ENCODE data around the gene RSRC2.

Gene RSRC2

DNA sequence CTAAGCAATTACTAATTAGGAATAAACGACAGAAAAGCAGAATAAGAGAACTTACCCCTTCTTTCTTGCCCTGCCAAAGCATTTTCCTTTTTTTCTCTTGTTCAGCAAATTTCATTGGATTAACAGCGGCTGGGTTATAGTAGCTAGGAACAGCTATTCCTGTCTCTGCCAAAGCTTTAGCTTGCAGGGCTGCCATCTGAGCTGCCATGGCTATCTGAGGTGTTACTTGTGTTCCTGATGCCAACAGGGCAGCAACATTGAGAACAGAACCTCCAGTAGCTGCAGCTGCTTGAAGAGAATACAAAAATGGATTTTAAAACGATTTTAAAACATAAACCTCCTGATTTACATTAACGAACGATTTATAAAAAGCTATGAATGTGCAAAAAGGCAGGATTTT, 18.6 kb downstream of the RSRC2 start:
- Histone ChIP-seq H3K36me3 (ENCODE audit: low read depth) (peaks cover 100% of the 10 kb centered on the region), H3K27ac (ENCODE audit: poor library complexity, severe bottlenecking) (no peak overlapping the region), H3K4me3 (ENCODE audit: severe bottlenecking) (no peak overlapping the region), H3K4me1 (ENCODE audit: insufficient read depth, poor library complexity, severe bottlenecking) (no peaks in the 10 kb centered on the region), H3K9me3 (ENCODE audit: severe bottlenecking) (no peaks in the 10 kb centered on the region), H3K27me3 (ENCODE audit: insufficient read depth, poor library complexity, severe bottlenecking) (no peaks in the 10 kb centered on the region)
- TF ChIP-seq, protein P1, sequence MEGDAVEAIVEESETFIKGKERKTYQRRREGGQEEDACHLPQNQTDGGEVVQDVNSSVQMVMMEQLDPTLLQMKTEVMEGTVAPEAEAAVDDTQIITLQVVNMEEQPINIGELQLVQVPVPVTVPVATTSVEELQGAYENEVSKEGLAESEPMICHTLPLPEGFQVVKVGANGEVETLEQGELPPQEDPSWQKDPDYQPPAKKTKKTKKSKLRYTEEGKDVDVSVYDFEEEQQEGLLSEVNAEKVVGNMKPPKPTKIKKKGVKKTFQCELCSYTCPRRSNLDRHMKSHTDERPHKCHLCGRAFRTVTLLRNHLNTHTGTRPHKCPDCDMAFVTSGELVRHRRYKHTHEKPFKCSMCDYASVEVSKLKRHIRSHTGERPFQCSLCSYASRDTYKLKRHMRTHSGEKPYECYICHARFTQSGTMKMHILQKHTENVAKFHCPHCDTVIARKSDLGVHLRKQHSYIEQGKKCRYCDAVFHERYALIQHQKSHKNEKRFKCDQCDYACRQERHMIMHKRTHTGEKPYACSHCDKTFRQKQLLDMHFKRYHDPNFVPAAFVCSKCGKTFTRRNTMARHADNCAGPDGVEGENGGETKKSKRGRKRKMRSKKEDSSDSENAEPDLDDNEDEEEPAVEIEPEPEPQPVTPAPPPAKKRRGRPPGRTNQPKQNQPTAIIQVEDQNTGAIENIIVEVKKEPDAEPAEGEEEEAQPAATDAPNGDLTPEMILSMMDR (IDR thresholded peaks at IDR 0.05; ENCODE audit: poor library complexity, severe bottlenecking): no peak
- ATAC-seq (ENCODE audit: low read depth) (no peak), DNase-seq (ENCODE audit: low spot score) (no peak)

DNA sequence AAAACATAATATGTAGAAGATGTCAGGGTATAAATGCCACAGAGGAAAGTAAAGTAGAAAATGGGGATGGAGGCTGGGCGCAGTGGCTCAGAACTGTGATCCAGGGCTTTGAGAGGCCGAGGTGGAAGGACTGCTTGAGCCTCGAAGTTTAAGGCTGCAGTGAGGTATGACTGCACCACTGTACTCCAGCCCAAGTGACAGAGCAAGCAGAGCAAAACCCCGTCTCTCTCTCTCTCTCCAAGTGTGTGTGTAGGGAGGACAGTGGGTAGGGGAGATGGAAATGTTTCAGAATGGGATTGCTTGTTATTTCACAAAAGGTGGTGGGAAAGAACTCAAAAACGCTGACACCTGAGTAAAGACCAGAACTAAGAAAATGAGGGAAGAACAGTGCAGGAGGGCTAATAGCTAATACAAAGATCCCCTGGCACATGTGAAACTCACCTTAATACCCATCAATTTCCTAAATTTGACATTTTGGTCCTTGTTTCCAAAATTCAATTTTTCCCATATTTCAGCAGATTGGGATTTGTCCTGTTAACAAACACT, 20.3 kb downstream of the RSRC2 start:
- Histone ChIP-seq H3K27ac (ENCODE audit: poor library complexity, severe bottlenecking) (no peak overlapping the region), H3K4me1 (ENCODE audit: insufficient read depth, poor library complexity, severe bottlenecking) (no peaks in the 10 kb centered on the region), H3K9me3 (ENCODE audit: severe bottlenecking) (no peaks in the 10 kb centered on the region), H3K4me3 (ENCODE audit: severe bottlenecking) (no peak overlapping the region), H3K27me3 (ENCODE audit: insufficient read depth, poor library complexity, severe bottlenecking) (no peaks in the 10 kb centered on the region), H3K36me3 (ENCODE audit: low read depth) (peaks cover 85% of the 10 kb centered on the region)
- TF ChIP-seq, protein P1 (IDR thresholded peaks at IDR 0.05; ENCODE audit: poor library complexity, severe bottlenecking): no peak
- ATAC-seq (ENCODE audit: low read depth): no peak
- no peak for DNase-seq (ENCODE audit: low spot score)

DNA sequence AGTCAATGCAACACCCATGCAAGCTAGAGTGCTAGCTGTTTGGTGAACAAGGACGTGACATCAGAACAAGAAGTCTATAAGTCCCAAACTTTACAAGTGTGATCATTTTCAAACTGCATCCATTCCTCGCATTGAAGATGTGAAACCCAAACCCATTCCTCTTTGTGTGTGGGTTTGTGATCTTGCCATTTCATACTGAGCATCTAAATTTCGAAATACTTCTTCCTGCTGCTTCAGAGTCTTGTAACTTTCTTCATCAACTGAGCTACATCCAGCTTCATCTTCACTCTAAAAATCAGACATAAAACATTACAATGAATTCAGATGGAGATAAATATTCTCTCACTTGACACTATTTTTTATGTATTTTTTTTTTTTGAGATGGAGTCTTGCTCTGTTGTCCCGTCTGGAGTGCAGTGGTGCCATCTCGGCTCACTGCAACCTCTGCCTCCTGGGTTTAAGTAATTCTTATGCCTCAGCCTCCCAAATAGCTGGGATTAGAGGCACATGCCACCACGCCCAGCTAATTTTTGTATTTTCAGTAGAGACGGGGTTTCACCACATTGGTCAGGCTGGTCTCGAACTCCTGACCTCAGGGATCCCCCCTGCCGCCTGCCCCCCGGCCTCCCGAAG, 21.2 kb downstream of the RSRC2 start:
- TF ChIP-seq, protein P1 (IDR thresholded peaks at IDR 0.05; ENCODE audit: poor library complexity, severe bottlenecking): no peak
- Histone ChIP-seq H3K4me1 (ENCODE audit: insufficient read depth, poor library complexity, severe bottlenecking) (no peaks in the 10 kb centered on the region), H3K36me3 (ENCODE audit: low read depth) (peaks cover 75% of the 10 kb centered on the region), H3K4me3 (ENCODE audit: severe bottlenecking) (no peak overlapping the region), H3K27ac (ENCODE audit: poor library complexity, severe bottlenecking) (no peak overlapping the region), H3K27me3 (ENCODE audit: insufficient read depth, poor library complexity, severe bottlenecking) (no peaks in the 10 kb centered on the region), H3K9me3 (ENCODE audit: severe bottlenecking) (no peaks in the 10 kb centered on the region)
- ATAC-seq (ENCODE audit: low read depth): no peak
- no peak for DNase-seq (ENCODE audit: low spot score)

DNA sequence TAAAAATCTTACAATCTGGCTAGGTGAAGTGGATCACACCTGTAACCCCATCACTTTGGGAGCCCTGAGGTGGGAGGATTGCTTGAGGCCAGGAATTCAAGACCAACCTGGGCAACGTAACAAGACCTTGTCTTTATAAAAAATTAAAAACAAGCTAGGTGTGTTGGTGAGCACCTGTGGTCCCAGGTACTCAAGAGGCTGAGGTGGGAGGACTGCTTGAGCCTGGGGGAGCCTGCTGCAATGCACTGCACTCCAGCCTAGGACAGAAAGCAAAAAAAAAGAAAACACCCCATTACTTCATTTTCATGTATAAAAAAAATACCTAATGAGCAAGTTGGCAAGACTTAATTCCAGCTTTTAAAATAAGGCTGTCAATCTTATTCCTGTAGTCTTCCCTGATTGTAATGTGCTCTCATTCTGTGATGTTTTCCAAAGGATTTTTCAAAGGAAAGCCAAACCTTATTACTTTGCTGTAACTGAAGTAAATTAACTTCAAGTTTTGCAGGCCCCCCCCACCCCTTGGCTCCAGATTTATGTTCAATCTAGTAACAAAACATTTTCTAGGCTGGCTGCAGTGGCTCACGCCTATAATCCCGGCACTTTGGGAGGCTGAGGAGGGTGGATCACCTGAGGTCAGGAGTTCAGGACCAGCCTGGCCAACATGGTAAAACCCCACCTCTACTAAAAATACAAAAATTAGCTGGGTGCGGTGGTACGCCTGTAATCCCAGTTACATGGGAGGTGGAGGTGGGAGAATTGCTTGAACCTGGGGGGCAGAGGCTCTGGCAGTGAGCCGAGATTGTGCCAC, 22.7 kb downstream of the RSRC2 start:
- Histone ChIP-seq H3K27ac (ENCODE audit: poor library complexity, severe bottlenecking) (no peak overlapping the region), H3K9me3 (ENCODE audit: severe bottlenecking) (no peaks in the 10 kb centered on the region), H3K4me1 (ENCODE audit: insufficient read depth, poor library complexity, severe bottlenecking) (peaks cover under 1% of the 10 kb centered on the region), H3K27me3 (ENCODE audit: insufficient read depth, poor library complexity, severe bottlenecking) (no peaks in the 10 kb centered on the region), H3K36me3 (ENCODE audit: low read depth) (peaks cover 61% of the 10 kb centered on the region), H3K4me3 (ENCODE audit: severe bottlenecking) (no peak overlapping the region)
- no peak for DNase-seq (ENCODE audit: low spot score)
- TF ChIP-seq, protein P1 (IDR thresholded peaks at IDR 0.05; ENCODE audit: poor library complexity, severe bottlenecking): no peak
- ATAC-seq (ENCODE audit: low read depth): no peak
